K562 (cell line): ENCODE data around the gene FMO2. TPM values are rescaled to one million over a fixed set of nuclear protein-coding genes. Genes with fewer than 3 reads are reported as not detected.

Source experiments
- ATAC-seq: fragments of 200-7000 bp; cut with Tn5 transposase; 3 replicates; pipeline ENCODE4 v1.9.1; 2020; ENCODE audit warnings: moderate library complexity
- BruUV-seq: library from RNA; stranded (reverse); fragments of 400-500 nt; replicated peaks from 2 replicates; lab custom pipeline; 2021; lab: Mats Ljungman, UMichigan
- CTCF ChIA-PET: fragments of 300-600 bp; formaldehyde crosslinking; extraction: SDS; loops from one replicate; lab custom pipeline; 2021; ENCODE audit warnings: low intra/inter-chr PET ratio; lab: Yijun Ruan, JAX
- POLR2A ChIA-PET: fragments of 300-600, 350-650 bp; sonication (Branson Sonifier 250); formaldehyde crosslinking; extraction: SDS; loops from one replicate; lab custom pipeline; 2021; ENCODE audit warnings: antibody characterized with exemption, inconsistent platforms; lab: Yijun Ruan, JAX
- DNase-seq, 4 experiments: peaks; one replicate each; pipeline versions ENCODE4 v3.0.0 to v3.0.0-alpha.2; 2011 to 2018; ENCODE audit warnings: low spot score in 3 of 4, mixed read lengths in 3 of 4; ENCODE audit errors: extremely low read depth in 1 of 4
- FAIRE-seq: peaks from 2 replicates; lab custom pipeline; 2011; peaks lifted over from hg19 to GRCh38; lab: Jason Lieb, UNC
- H2AFZ ChIP-seq: 2 replicates; pipeline ENCODE4 v1.6.0; 2011; ENCODE audit warnings: low read depth, low read length, control low read depth, inconsistent platforms
- H3K27ac ChIP-seq: fragments of 200-600 bp; 3 replicates; pipeline ENCODE4 v1.8.0; 2011; ENCODE audit warnings: low read depth, mild to moderate bottlenecking, control low read depth, inconsistent platforms, low read length, moderate library complexity, mixed read lengths; ENCODE audit errors: extremely low read depth
- H3K27me3 ChIP-seq, 2 experiments: fragments of 300-600 bp in 1 of 2; 2 replicates in 1 of 2; 3 replicates in 1 of 2; pipeline versions ENCODE4 v1.6.0 to v1.8.0; 2011; ENCODE audit warnings: inconsistent platforms in 2 of 2, low read length in 2 of 2, mild to moderate bottlenecking in 1 of 2, mixed read lengths in 1 of 2, moderate library complexity in 1 of 2; ENCODE audit not compliant: control insufficient read depth in 2 of 2, insufficient read depth in 2 of 2
- H3K36me3 ChIP-seq: fragments of 300-600 bp; 3 replicates; pipeline ENCODE4 v1.8.0; 2011; ENCODE audit warnings: mild to moderate bottlenecking, low read length, inconsistent platforms; ENCODE audit not compliant: control insufficient read depth, insufficient read depth
- H3K4me1 ChIP-seq, 2 experiments: fragments of 200-600 bp in 1 of 2; replicated peaks in 1 of 2; 2 replicates in 1 of 2; 3 replicates in 1 of 2; pipeline versions ENCODE4 v1.5.1 to v1.8.0; 2011; ENCODE audit warnings: inconsistent platforms in 2 of 2, low read length in 2 of 2, mild to moderate bottlenecking in 1 of 2, mixed read lengths in 1 of 2, moderate library complexity in 1 of 2; ENCODE audit not compliant: control insufficient read depth in 2 of 2, insufficient read depth in 2 of 2
- H3K4me2 ChIP-seq: 2 replicates; pipeline ENCODE4 v1.6.1; 2011; ENCODE audit warnings: low read length, control low read depth, inconsistent platforms, mixed read lengths; ENCODE audit not compliant: insufficient read depth
- H3K4me3 ChIP-seq: fragments of 200-600 bp; sonication (generic), shearing (Covaris generic); 2 replicates; pipeline ENCODE4 v1.5.1; 2016; ENCODE audit warnings: control low read depth, inconsistent platforms
- H3K79me2 ChIP-seq: fragments of 200-600 bp; 3 replicates; pipeline ENCODE4 v1.8.0; 2011; ENCODE audit warnings: low read length, inconsistent platforms; ENCODE audit not compliant: control insufficient read depth, insufficient read depth
- H3K9ac ChIP-seq, 2 experiments: 2 replicates each; pipeline versions ENCODE4 v1.6.0 to v1.6.1; 2011; ENCODE audit warnings: low read depth in 2 of 2, low read length in 2 of 2, control low read depth in 1 of 2, inconsistent platforms in 1 of 2, mild to moderate bottlenecking in 1 of 2, mixed read lengths in 1 of 2; ENCODE audit not compliant: insufficient read depth in 1 of 2
- H3K9me1 ChIP-seq: one replicate; pipeline ENCODE4 v1.6.0; 2011; ENCODE audit warnings: inconsistent platforms, mild to moderate bottlenecking, low read length, moderate library complexity; ENCODE audit not compliant: control insufficient read depth, insufficient read depth
- H3K9me3 ChIP-seq: replicated peaks from 2 replicates; pipeline ENCODE4 v1.5.1; 2011; ENCODE audit warnings: low read depth, low read length, inconsistent platforms; ENCODE audit not compliant: control insufficient read depth, insufficient read depth
- H4K20me1 ChIP-seq: replicated peaks from 2 replicates; pipeline ENCODE4 v1.6.1; 2011; ENCODE audit warnings: low read length, inconsistent platforms, mixed read lengths; ENCODE audit not compliant: control insufficient read depth, insufficient read depth
- MEIS2 ChIP-seq: fragments of 450-650 bp; IDR thresholded peaks from 2 replicates; pipeline ENCODE4 v1.6.1; 2014; ENCODE audit warnings: mild to moderate bottlenecking; ENCODE audit not compliant: partially characterized antibody
- PBX2 ChIP-seq, 2 experiments: IDR thresholded peaks in 1 of 2; conservative IDR thresholded peaks in 1 of 2; 2 replicates each; pipeline ENCODE4 v1.6.1; 2016; ENCODE audit warnings: low read depth in 2 of 2, mild to moderate bottlenecking in 1 of 2, missing compliant biosample characterization in 1 of 2, missing genetic modification characterization in 1 of 2, moderate library complexity in 1 of 2
- SMC3 ChIP-seq: conservative IDR thresholded peaks from 2 replicates; pipeline ENCODE4 v1.6.1; 2011; ENCODE audit warnings: low read depth, low read length, improper control_type of control experiment; ENCODE audit not compliant: insufficient read depth
- WGBS: fragments of 100-300 bp; shearing (Covaris generic); methylation state at CpG from one replicate; pipeline ENCODE4 v1.1.6; 2016; ENCODE audit warnings: low coverage, mixed read lengths; ENCODE audit not compliant: insufficient coverage; ENCODE audit errors: missing lambda C conversion rate; 5-methylcytosine and 5-hydroxymethylcytosine counted together
- in situ Hi-C: fragments of 300-500 bp; cut with MboI; formaldehyde crosslinking; loops from 4 replicates; pipeline ENCODE4 v1.15.0; 2018; ENCODE audit warnings: inconsistent platforms, mixed read lengths
- intact Hi-C: fragments of 100-400 bp; cut with micrococcal nuclease; formaldehyde crosslinking; loops from 2 replicates; pipeline ENCODE4 v1.14.2; 2022
- polyA plus RNA-seq, 8 experiments: library from polyadenylated mRNA; depleted of rRNA in 4 of 8; stranded (reverse) in 5 of 8; unstranded in 3 of 8; fragments of >200 nt; fragmentation: Nextera tagmentation in 2 of 8; fragmentation: Illumina TruSeq in 1 of 8; extraction: Ambion mirVana in 2 of 8; extraction: Trizol in 1 of 8; gene quantifications; 2 replicates each; pipeline versions ENCODE4 v1.2.1 to v1.2.3, GENCODE V29; 2011 to 2014; ENCODE audit warnings: inconsistent platforms in 1 of 8, missing spikeins in 1 of 8
- total RNA-seq, 7 experiments: library from RNA; depleted of rRNA in 6 of 7; stranded (reverse); fragments of >200 nt in 6 of 7; fragmentation: Illumina TruSeq in 2 of 7; extraction: Trizol in 2 of 7; gene quantifications; 2 replicates each; pipeline versions ENCODE4 v1.2.1 to v1.2.3, GENCODE V29; 2011 to 2021; ENCODE audit warnings: low replicate concordance in 1 of 7
- TF ChIP-seq, protein P1 (sequence below): IDR thresholded peaks from 2 replicates; pipeline ENCODE4 v1.6.1; 2011; ENCODE audit warnings: borderline replicate concordance, low read depth, mild to moderate bottlenecking, moderate library complexity, low read length; ENCODE audit not compliant: insufficient read depth, poor library complexity, severe bottlenecking
- TF ChIP-seq, protein P2 (sequence below), 3 experiments: IDR thresholded peaks in 2 of 3; conservative IDR thresholded peaks in 1 of 3; 2 replicates each; pipeline ENCODE4 v1.5.1; 2011 to 2012; ENCODE audit warnings: low read length in 3 of 3, mild to moderate bottlenecking in 3 of 3, control low read depth in 2 of 3, improper control_type of control experiment in 1 of 3, inconsistent platforms in 1 of 3, low read depth in 1 of 3, mixed read lengths in 1 of 3, moderate library complexity in 1 of 3; ENCODE audit not compliant: insufficient read depth in 2 of 3

Gene FMO2
- total and polyA plus RNA-seq, 9 of the 15 experiments (the other 6 are each of a cell fraction or from before 2014, with no cell fraction given): not detected

DNA sequence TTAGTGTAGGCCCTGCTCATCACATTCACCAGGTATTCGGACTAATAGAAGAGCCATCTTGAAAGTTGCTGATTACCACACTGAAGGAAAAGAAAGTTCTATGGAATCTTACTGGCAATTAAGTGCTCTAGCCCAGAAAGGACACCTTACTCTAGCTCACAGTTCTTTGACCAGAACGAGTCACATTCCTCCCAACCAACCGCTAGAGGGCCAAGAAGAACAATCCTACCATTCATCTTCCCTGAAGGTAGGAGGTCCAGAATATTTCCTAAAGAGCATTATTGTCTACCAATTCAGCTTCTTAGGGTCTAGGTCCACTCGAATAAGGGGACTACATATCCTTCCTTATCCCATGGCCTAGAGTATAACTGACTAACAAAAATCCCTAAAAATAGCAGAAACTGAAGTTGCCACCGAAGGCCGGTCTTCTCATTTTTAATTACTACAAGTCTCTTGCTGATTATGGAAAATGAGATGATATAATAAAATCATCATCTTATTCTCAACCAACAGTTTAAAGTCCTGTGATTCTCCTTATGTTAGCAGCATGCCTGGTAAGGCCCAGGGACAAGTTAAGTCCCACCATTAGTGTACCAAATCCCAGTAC lies 60.5 kb downstream of the FMO2 start:
- CTCF ChIA-PET: interaction anchor here (0.7 kb wide), 1 partner anchor 68 kb away, joined by 3 read pairs; no protein-coding TSS in a partner anchor
- peak; percentile 80 for FAIRE-seq
- TF ChIP-seq PBX2 (CRISPR knock-in tag; IDR thresholded peaks at IDR 0.05; ENCODE audit: low read depth): no peak
- TF ChIP-seq PBX2 (tag; conservative IDR thresholded peaks at IDR 0.05; ENCODE audit: low read depth): 0 out of 2 replicates have a peak, but pooled peaks have one; percentile 26
- peak; percentile 9 for TF ChIP-seq MEIS2
- TF ChIP-seq, protein P1, sequence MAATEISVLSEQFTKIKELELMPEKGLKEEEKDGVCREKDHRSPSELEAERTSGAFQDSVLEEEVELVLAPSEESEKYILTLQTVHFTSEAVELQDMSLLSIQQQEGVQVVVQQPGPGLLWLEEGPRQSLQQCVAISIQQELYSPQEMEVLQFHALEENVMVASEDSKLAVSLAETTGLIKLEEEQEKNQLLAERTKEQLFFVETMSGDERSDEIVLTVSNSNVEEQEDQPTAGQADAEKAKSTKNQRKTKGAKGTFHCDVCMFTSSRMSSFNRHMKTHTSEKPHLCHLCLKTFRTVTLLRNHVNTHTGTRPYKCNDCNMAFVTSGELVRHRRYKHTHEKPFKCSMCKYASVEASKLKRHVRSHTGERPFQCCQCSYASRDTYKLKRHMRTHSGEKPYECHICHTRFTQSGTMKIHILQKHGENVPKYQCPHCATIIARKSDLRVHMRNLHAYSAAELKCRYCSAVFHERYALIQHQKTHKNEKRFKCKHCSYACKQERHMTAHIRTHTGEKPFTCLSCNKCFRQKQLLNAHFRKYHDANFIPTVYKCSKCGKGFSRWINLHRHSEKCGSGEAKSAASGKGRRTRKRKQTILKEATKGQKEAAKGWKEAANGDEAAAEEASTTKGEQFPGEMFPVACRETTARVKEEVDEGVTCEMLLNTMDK: peak; percentile 84
- TF ChIP-seq, protein P2, sequence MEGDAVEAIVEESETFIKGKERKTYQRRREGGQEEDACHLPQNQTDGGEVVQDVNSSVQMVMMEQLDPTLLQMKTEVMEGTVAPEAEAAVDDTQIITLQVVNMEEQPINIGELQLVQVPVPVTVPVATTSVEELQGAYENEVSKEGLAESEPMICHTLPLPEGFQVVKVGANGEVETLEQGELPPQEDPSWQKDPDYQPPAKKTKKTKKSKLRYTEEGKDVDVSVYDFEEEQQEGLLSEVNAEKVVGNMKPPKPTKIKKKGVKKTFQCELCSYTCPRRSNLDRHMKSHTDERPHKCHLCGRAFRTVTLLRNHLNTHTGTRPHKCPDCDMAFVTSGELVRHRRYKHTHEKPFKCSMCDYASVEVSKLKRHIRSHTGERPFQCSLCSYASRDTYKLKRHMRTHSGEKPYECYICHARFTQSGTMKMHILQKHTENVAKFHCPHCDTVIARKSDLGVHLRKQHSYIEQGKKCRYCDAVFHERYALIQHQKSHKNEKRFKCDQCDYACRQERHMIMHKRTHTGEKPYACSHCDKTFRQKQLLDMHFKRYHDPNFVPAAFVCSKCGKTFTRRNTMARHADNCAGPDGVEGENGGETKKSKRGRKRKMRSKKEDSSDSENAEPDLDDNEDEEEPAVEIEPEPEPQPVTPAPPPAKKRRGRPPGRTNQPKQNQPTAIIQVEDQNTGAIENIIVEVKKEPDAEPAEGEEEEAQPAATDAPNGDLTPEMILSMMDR (IDR thresholded peaks at IDR 0.05 in 2 of 3, conservative IDR thresholded peaks at IDR 0.05 in 1 of 3; ENCODE audit: insufficient read depth in 2 of 3, low read depth in 1 of 3, low read length in 3 of 3): peak; percentile 57 to 71 (median 61)
- TF ChIP-seq SMC3: 0 out of 2 replicates have a peak, but pooled peaks have one; percentile 35

More for the DNA sequence above, 60.5 kb downstream of the FMO2 start:
- Histone ChIP-seq H3K27me3 (peaks cover 0 to 4% of the 10 kb centered on the region in 2 experiments; a peak in 1 of 5 replicates), H3K27ac (no peak overlapping the region), H3K79me2 (no peaks in the 10 kb centered on the region), H3K9me3 (no peaks in the 10 kb centered on the region), H2AFZ (no peak overlapping the region), H4K20me1 (no peaks in the 10 kb centered on the region), H3K9me1 (no peaks in the 10 kb centered on the region), H3K9ac (no peak overlapping the region), H3K4me2 (no peak overlapping the region), H3K36me3 (no peaks in the 10 kb centered on the region), H3K4me1 (no peaks in the 10 kb centered on the region), H3K4me3 (no peak overlapping the region)
- BruUV-seq: no TSS peak
- intact Hi-C loops (loop anchor here (2.0 to 5.0 kb wide), 2 partner anchors 67 to 159 kb away; partner anchors contain the start of gene FMO4), in situ Hi-C loops (no loop called here)
- DNase-seq: peak; percentile 50 to 55 (median 50)
- WGBS: 9% methylated on average over 6 of the region's 6 CpGs
- ATAC-seq: peak; percentile 92
- POLR2A ChIA-PET: interaction anchor here (0.7 kb wide), 1 partner anchor 31 kb away, joined by 4 read pairs; no protein-coding TSS in a partner anchor
